BJ (cell line): ENCODE measurements around the gene NFATC1. TPM values are rescaled to one million over a fixed set of nuclear protein-coding genes. Genes with fewer than 3 reads are reported as not detected.

Experiments used
- CTCF ChIA-PET: fragments of 350-600 bp; formaldehyde crosslinking; extraction: SDS; loops from one replicate; lab custom pipeline; 2021; ENCODE audit warnings: antibody characterized with exemption, inconsistent platforms; lab: Yijun Ruan, JAX
- POLR2A ChIA-PET: fragments of 300-600 bp; sonication (Branson Sonifier 250); formaldehyde crosslinking; extraction: SDS; loops from one replicate; lab custom pipeline; 2021; ENCODE audit warnings: antibody characterized with exemption; lab: Charles Lee
- DNase-seq: peaks from one replicate; pipeline ENCODE4 v3.0.0-alpha.2; 2011; ENCODE audit warnings: low read depth
- H3K27me3 ChIP-seq: 2 replicates; pipeline ENCODE4 v1.6.0; 2011; ENCODE audit warnings: low read length; ENCODE audit not compliant: control insufficient read depth, insufficient read depth
- H3K36me3 ChIP-seq: 2 replicates; pipeline ENCODE4 v1.5.1; 2011; ENCODE audit warnings: low read length; ENCODE audit not compliant: control insufficient read depth, insufficient read depth
- H3K4me3 ChIP-seq: 2 replicates; pipeline ENCODE4 v1.5.1; 2011; ENCODE audit warnings: low read depth, mild to moderate bottlenecking, control low read depth, low read length
- CTCF ChIP-seq: IDR thresholded peaks from 2 replicates; pipeline ENCODE4 v1.5.1; 2011; ENCODE audit warnings: low read depth, mild to moderate bottlenecking, control low read depth, inconsistent platforms, low read length, moderate library complexity; ENCODE audit not compliant: insufficient read depth
- polyA plus RNA-seq: library from polyadenylated mRNA; depleted of rRNA; stranded (reverse); fragments of >200 nt; gene quantifications from 2 replicates; pipeline ENCODE4 v1.2.3, GENCODE V29; 2011

Gene NFATC1
- polyA plus RNA-seq, 1 experiment: 1.2 TPM

GRCh38 chr18:79507546-79508480 lies 112.1 kb downstream of the NFATC1 start:
- Histone ChIP-seq H3K4me3 (0 out of 2 replicates have a peak overlapping the region, but pooled peaks have one; percentile 4), H3K27me3 (no peaks in the 10 kb centered on the region), H3K36me3 (no peaks in the 10 kb centered on the region)
- ChIA-PET POLR2A (no interaction called here), CTCF (interaction anchor here (1.1 to 1.7 kb wide), 5 partner anchors 10 to 127 kb away, joined by 3 to 5 read pairs (median 4); no protein-coding TSS in a partner anchor)
- no peak for DNase-seq
- TF ChIP-seq CTCF: no peak

GRCh38 chr18:79508565-79509535 lies 113.1 kb downstream of the NFATC1 start:
- CTCF ChIA-PET: interaction anchor here (1.3 to 1.5 kb wide), 2 partner anchors 9 to 12 kb away, joined by 4 to 5 read pairs; no protein-coding TSS in a partner anchor
- POLR2A ChIA-PET: no interaction called here
- no peak for TF ChIP-seq CTCF
- H3K4me3 ChIP-seq: no peak overlapping the region
- H3K27me3 ChIP-seq: no peaks in the 10 kb centered on the region
- no peaks in the 10 kb centered on the region for H3K36me3 ChIP-seq
- DNase-seq: no peak

- ChIA-PET POLR2A (no interaction called here), CTCF (no interaction called here)
- Histone ChIP-seq H3K36me3 (no peaks in the 10 kb centered on the region), H3K4me3 (no peak overlapping the region), H3K27me3 (no peaks in the 10 kb centered on the region)
- no peak for TF ChIP-seq CTCF
- DNase-seq: no peak
These were observed 113.8 kb downstream of the NFATC1 start for GRCh38 chr18:79509536-79509930.

- Histone ChIP-seq H3K27me3 (no peaks in the 10 kb centered on the region), H3K36me3 (no peaks in the 10 kb centered on the region), H3K4me3 (no peak overlapping the region)
- ChIA-PET POLR2A (no interaction called here), CTCF (no interaction called here)
- TF ChIP-seq CTCF: no peak
- DNase-seq: no peak
These were observed 114.4 kb downstream of the NFATC1 start for GRCh38 chr18:79510046-79510685.
